Fibroblast of mammary gland (primary cell): ENCODE measurements around the gene FAM169A.

ENCODE experiments used
- DNase-seq: peaks from one replicate; pipeline ENCODE4 v3.0.0-alpha.2; 2010; ENCODE audit warnings: low read depth
- H3K4me3 ChIP-seq: 2 replicates; pipeline ENCODE4 v1.5.1; 2011; ENCODE audit warnings: low read depth, mild to moderate bottlenecking, low read length, moderate library complexity; ENCODE audit not compliant: control insufficient read depth
- CTCF ChIP-seq: conservative IDR thresholded peaks from 2 replicates; pipeline ENCODE4 v1.5.1; 2011; ENCODE audit warnings: low read depth, low read length, inconsistent platforms; ENCODE audit not compliant: control insufficient read depth, insufficient read depth

The FAM169A gene

DNA sequence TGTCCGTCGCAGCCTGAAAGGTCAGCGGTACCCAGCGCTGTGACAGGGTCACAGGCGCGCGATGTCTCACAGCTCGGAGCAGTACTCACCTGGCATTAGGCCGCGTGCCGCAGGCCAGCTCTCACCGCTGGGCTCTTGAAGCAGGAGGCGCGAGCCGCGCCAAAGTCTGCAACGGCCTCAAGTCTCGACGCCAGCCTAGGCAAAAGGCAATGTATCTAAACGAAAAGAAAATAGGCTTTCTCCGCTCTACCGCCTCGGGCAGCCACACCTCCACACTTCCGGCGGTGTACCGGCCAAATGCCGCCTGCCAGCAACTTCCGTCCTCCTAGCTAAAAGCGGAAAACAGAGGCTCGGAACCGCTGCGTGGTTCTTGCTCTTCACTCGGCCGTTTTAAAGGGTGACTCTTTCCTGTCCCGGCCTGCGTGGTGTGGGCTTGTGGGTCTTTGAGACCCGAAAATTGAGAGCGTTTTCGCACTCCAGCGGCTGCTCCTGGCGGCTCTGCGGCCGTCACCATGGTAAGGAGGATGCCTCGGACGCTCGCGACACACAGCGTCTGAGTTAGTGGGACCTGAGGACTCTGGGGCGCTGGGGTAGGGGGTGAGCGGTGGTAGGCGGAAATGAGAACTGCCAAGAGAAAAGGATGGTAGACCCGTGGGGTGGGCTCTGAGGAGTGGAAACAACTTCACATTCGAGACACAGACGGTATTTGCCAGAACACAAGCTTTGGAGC, 99.2 kb downstream of the FAM169A start, which contains the start of the genes GFM2 and NSA2:
Gene GFM2, minus strand, starts transcription at position 269 of the 730 bp plus-strand sequence. CDS start 3,375 bp downstream, outside the sequence.
Gene NSA2, plus strand, starts transcription at position 401 of the 730 bp plus-strand sequence. Its CDS starts 112 bp downstream, at position 513.
- peak; percentile 94 for DNase-seq
- TF ChIP-seq CTCF = no peak
- H3K4me3 ChIP-seq = peak within 1 kb of the TSS; percentile 98

DNA sequence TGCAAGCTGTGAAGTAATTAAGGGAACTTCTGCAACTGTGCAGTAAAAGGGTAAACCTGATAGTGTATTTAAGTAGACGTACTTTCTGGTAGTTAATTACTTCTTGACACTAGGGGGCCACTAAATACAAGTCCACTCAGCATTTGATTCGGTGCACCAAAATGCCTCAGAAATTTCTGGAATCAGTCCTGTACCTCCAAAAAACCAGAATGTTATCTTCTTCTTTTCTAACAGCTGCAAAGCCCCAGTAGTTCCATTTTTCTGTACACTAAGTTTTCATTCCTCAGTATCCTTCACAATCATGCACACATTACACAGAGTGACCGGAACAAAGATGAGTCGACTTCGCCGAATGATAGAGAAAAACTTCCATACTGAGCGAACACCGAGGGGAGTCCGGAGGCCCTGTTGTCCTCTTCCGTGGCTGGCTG, 99.8 kb downstream of the FAM169A start:
- DNase-seq = peak; percentile 69
- TF ChIP-seq CTCF = peak; percentile 58
- peak overlapping the region; percentile 98 for H3K4me3 ChIP-seq

DNA sequence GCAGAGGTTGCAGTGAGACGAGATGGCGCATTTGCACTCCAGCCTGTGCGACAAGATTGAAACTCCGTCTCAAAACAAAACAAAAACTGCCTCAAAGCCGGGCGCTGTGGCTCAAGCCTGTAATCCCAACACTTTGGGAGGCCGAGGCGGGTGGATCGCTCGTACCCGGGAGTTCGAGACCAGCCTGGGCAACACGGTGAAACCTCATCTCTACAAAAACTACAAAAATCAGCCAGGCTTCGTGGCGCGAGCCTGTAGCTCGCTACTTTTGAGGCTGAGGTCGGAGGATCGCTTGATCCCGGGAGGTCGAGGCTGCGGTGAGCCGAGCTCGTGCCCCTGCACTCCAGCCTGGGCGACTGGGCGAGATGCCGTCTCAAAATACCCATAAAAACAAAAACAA, 100.3 kb downstream of the FAM169A start:
- H3K4me3 ChIP-seq = peak overlapping the region; percentile 98
- DNase-seq = no peak
- no peak for TF ChIP-seq CTCF

DNA sequence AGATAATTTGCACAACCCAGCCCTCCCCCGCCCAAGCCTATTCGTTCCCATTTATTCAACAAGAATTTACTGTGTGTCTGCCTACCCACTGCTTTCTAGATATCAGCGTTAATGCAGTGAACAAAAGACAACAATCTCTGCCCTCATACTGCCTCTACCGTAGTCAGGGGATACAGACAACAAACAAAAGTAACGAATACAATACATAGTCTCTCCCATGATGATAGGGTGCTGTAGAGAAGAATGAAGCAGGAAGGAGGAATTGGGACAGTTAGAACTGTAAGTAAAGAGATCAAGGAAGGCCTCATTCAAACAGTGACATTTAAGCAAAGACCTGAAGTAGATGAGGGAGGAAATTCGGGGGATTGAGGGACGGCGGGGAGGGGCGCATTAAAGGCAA, 101.0 kb downstream of the FAM169A start:
- TF ChIP-seq CTCF = no peak
- no peak overlapping the region for H3K4me3 ChIP-seq
- no peak for DNase-seq

- TF ChIP-seq CTCF = no peak
- H3K4me3 ChIP-seq = no peak overlapping the region
- peak; percentile 16 for DNase-seq
Measured at GRCh38 chr5:74763504-74763903, 102.7 kb downstream of the FAM169A start.

GRCh38 chr5:74762599-74762998, 103.6 kb downstream of the FAM169A start:
- H3K4me3 ChIP-seq = no peak overlapping the region
- peak; percentile 70 for DNase-seq
- TF ChIP-seq CTCF = no peak
